HepG2 (cell line): Measurements from ENCODE around the gene MEAF6. TPM values are rescaled to one million over a fixed set of nuclear protein-coding genes. Genes with fewer than 3 reads are reported as not detected.

Experiments used
- ARID3A ChIP-seq: IDR thresholded peaks from 2 replicates; pipeline ENCODE4 v1.6.1; 2012; ENCODE audit warnings: low read depth, low read length, improper control_type of control experiment
- CREBL2 ChIP-seq: sonication (generic); formaldehyde crosslinking; IDR thresholded peaks from 2 replicates; pipeline ENCODE4 v1.8.1; 2023; ENCODE audit warnings: missing genetic modification reagents, mild to moderate bottlenecking, borderline replicate concordance
- MEIS2 ChIP-seq: sonication (generic); formaldehyde crosslinking; IDR thresholded peaks from 2 replicates; pipeline ENCODE4 v1.9.0; 2021; ENCODE audit warnings: mild to moderate bottlenecking, missing genetic modification reagents
- NR2F1 ChIP-seq, 2 experiments: fragments of 450-650 bp in 1 of 2; formaldehyde crosslinking in 1 of 2; IDR thresholded peaks; 2 replicates each; pipeline versions ENCODE4 v1.5.0 to v1.6.1; 2016 to 2020; ENCODE audit warnings: mild to moderate bottlenecking in 1 of 2, missing compliant biosample characterization in 1 of 2, missing genetic modification reagents in 1 of 2, moderate library complexity in 1 of 2
- SAFB2 ChIP-seq: sonication (generic); formaldehyde crosslinking; IDR thresholded peaks from 2 replicates; pipeline ENCODE4 v1.5.1; 2020; ENCODE audit warnings: missing genetic modification reagents, low read depth, mild to moderate bottlenecking, borderline replicate concordance
- SNAI1 ChIP-seq: sonication (generic); formaldehyde crosslinking; IDR thresholded peaks from 2 replicates; pipeline ENCODE4 v1.5.0; 2020; ENCODE audit warnings: mild to moderate bottlenecking, missing genetic modification reagents, borderline replicate concordance
- ZFP37 ChIP-seq: sonication (generic); formaldehyde crosslinking; IDR thresholded peaks from 2 replicates; pipeline ENCODE4 v1.4.0; 2020; ENCODE audit warnings: missing genetic modification reagents, borderline replicate concordance
- ZMAT5 ChIP-seq: sonication (generic); formaldehyde crosslinking; IDR thresholded peaks from 2 replicates; pipeline ENCODE4 v1.5.0; 2020; ENCODE audit warnings: mild to moderate bottlenecking, low read depth, missing genetic modification reagents, borderline replicate concordance
- ZNF121 ChIP-seq: sonication (generic); formaldehyde crosslinking; IDR thresholded peaks from 2 replicates; pipeline ENCODE4 v1.5.0; 2020; ENCODE audit warnings: mild to moderate bottlenecking, missing genetic modification reagents
- ZNF451 ChIP-seq: sonication (generic); formaldehyde crosslinking; IDR thresholded peaks from 2 replicates; pipeline ENCODE4 v1.5.0; 2020; ENCODE audit warnings: mild to moderate bottlenecking, missing genetic modification reagents
- ZNF781 ChIP-seq: sonication (generic); formaldehyde crosslinking; IDR thresholded peaks from 2 replicates; pipeline ENCODE4 v1.5.1; 2020; ENCODE audit warnings: borderline replicate concordance, mild to moderate bottlenecking, missing genetic modification reagents; ENCODE audit errors: not compliant biosample characterization
- polyA plus RNA-seq, 8 experiments: library from polyadenylated mRNA; depleted of rRNA in 3 of 8; stranded (reverse) in 7 of 8; unstranded in 1 of 8; fragments of >200 nt; fragmentation: Illumina TruSeq in 4 of 8; extraction: Trizol in 4 of 8; gene quantifications; 2 replicates each; pipeline versions ENCODE4 v1.2.1 to v1.2.3, GENCODE V29; 2011 to 2016; ENCODE audit warnings: low read depth in 4 of 8, missing spikeins in 1 of 8, mixed read lengths in 1 of 8; ENCODE audit not compliant: insufficient read depth in 1 of 8
- total RNA-seq, 5 experiments: library from RNA; depleted of rRNA; stranded (reverse); fragments of >200 nt; fragmentation: Illumina TruSeq; extraction: Trizol; gene quantifications; 2 replicates each; pipeline ENCODE4 v1.2.3, GENCODE V29; 2016; ENCODE audit warnings: low read depth in 1 of 5
- TF ChIP-seq, protein P1 (sequence below): sonication (generic); formaldehyde crosslinking; IDR thresholded peaks from 2 replicates; pipeline ENCODE4 v1.5.0; 2020; ENCODE audit warnings: mild to moderate bottlenecking, missing genetic modification reagents, borderline replicate concordance
- TF ChIP-seq, protein P2 (sequence below): sonication (generic); formaldehyde crosslinking; IDR thresholded peaks from 2 replicates; pipeline ENCODE4 v1.5.0; 2020; ENCODE audit warnings: missing genetic modification reagents

The MEAF6 gene
- total and polyA plus RNA-seq, 2 of the 13 experiments (the other 11 are each of a cell fraction or from before 2014, with no cell fraction given) = 29.5 to 45.6 TPM

DNA sequence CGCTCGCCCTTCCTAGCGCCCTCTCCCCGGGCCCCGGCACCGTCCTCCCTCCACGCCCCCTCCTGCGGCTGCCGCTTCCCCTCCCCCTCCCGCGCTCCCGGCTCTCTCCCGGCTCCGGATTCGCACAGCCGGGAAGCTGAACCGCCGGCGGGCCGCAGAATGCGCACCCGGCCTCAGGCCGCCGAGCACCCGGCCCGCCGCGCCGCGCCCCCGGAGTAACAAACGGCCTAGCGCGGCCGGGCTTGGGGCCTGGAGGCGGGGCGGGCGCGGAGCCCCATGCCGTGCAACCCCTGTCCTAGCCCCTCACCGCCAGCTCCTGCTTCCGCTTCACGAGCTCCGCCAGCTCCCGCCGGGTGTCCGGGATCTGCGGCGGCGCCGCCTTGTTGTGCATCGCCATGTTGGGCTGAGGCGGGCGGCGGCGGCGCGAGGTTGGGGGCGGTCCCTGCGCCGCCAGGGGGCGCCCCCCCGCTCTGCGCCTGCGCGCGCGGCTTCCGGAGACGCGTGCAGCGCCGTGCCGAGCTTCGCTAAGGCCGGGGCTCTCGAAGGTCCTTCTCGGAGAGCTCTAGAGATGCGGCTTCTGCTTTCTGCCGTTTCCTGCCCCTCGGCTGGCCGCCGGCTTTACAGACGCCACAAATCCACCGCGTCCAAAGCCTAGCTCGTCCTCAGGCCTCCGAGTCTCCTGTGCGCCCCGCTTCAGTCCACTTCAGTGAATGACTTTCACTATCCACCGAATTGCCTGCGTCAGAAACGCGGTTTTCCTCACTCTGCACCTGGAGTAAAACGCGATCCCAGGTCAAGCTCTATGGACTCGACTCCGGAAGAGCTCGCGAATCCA lies at the start of gene MEAF6 (continued):
- TF ChIP-seq ZNF451 (peak; percentile 72), CREBL2 (CRISPR knock-in tag) (no peak), NR2F1 (CRISPR knock-in tag; IDR thresholded peaks at IDR 0.05) (no peak), SAFB2 (CRISPR knock-in tag) (0 out of 2 replicates have a peak, but pooled peaks have one; percentile 46), ZFP37 (CRISPR knock-in tag) (peak; percentile 90), MEIS2 (CRISPR knock-in tag) (peak; percentile 95), ZNF781 (no peak), ZMAT5 (CRISPR knock-in tag) (no peak), SNAI1 (CRISPR knock-in tag) (no peak), ZNF121 (peak; percentile 39; the same call in 1 of the 2 replicates), ARID3A (no peak)
- TF ChIP-seq, protein P1, sequence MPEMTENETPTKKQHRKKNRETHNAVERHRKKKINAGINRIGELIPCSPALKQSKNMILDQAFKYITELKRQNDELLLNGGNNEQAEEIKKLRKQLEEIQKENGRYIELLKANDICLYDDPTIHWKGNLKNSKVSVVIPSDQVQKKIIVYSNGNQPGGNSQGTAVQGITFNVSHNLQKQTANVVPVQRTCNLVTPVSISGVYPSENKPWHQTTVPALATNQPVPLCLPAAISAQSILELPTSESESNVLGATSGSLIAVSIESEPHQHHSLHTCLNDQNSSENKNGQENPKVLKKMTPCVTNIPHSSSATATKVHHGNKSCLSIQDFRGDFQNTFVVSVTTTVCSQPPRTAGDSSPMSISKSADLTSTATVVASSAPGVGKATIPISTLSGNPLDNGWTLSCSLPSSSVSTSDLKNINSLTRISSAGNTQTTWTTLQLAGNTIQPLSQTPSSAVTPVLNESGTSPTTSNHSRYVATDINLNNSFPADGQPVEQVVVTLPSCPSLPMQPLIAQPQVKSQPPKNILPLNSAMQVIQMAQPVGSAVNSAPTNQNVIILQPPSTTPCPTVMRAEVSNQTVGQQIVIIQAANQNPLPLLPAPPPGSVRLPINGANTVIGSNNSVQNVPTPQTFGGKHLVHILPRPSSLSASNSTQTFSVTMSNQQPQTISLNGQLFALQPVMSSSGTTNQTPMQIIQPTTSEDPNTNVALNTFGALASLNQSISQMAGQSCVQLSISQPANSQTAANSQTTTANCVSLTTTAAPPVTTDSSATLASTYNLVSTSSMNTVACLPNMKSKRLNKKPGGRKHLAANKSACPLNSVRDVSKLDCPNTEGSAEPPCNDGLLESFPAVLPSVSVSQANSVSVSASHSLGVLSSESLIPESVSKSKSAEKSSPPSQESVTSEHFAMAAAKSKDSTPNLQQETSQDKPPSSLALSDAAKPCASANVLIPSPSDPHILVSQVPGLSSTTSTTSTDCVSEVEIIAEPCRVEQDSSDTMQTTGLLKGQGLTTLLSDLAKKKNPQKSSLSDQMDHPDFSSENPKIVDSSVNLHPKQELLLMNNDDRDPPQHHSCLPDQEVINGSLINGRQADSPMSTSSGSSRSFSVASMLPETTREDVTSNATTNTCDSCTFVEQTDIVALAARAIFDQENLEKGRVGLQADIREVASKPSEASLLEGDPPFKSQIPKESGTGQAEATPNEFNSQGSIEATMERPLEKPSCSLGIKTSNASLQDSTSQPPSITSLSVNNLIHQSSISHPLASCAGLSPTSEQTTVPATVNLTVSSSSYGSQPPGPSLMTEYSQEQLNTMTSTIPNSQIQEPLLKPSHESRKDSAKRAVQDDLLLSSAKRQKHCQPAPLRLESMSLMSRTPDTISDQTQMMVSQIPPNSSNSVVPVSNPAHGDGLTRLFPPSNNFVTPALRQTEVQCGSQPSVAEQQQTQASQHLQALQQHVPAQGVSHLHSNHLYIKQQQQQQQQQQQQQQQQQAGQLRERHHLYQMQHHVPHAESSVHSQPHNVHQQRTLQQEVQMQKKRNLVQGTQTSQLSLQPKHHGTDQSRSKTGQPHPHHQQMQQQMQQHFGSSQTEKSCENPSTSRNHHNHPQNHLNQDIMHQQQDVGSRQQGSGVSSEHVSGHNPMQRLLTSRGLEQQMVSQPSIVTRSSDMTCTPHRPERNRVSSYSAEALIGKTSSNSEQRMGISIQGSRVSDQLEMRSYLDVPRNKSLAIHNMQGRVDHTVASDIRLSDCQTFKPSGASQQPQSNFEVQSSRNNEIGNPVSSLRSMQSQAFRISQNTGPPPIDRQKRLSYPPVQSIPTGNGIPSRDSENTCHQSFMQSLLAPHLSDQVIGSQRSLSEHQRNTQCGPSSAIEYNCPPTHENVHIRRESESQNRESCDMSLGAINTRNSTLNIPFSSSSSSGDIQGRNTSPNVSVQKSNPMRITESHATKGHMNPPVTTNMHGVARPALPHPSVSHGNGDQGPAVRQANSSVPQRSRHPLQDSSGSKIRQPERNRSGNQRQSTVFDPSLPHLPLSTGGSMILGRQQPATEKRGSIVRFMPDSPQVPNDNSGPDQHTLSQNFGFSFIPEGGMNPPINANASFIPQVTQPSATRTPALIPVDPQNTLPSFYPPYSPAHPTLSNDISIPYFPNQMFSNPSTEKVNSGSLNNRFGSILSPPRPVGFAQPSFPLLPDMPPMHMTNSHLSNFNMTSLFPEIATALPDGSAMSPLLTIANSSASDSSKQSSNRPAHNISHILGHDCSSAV (CRISPR knock-in tag) = 0 out of 2 replicates have a peak, but pooled peaks have one; percentile 86
- TF ChIP-seq, protein P2, sequence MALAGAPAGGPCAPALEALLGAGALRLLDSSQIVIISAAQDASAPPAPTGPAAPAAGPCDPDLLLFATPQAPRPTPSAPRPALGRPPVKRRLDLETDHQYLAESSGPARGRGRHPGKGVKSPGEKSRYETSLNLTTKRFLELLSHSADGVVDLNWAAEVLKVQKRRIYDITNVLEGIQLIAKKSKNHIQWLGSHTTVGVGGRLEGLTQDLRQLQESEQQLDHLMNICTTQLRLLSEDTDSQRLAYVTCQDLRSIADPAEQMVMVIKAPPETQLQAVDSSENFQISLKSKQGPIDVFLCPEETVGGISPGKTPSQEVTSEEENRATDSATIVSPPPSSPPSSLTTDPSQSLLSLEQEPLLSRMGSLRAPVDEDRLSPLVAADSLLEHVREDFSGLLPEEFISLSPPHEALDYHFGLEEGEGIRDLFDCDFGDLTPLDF (CRISPR knock-in tag) = peak; percentile 65; the same call in 1 of the 2 replicates
